Measurements from ENCODE around the gene PDE4D.

GRCh38 chr5:59522201-59522831, 371.2 kb downstream of the PDE4D start:
- TF ChIP-seq FOXK2 (IDR thresholded peaks at IDR 0.05), result no peak
- no peak for TF ChIP-seq ZNF384 (IDR thresholded peaks at IDR 0.05)
- no peak for TF ChIP-seq BHLHE40 (IDR thresholded peaks at IDR 0.05; ENCODE audit: borderline replicate concordance)
- no peak for TF ChIP-seq HDGF (IDR thresholded peaks at IDR 0.05; ENCODE audit: borderline replicate concordance)
- no peak for TF ChIP-seq TARDBP (IDR thresholded peaks at IDR 0.05)
- TF ChIP-seq FOXA1 (IDR thresholded peaks at IDR 0.05), result no peak
- no peak for TF ChIP-seq SP1 (IDR thresholded peaks at IDR 0.05)
- no peak for TF ChIP-seq NFRKB (IDR thresholded peaks at IDR 0.05)

Measured in HEK293T (cell line).